DOHH2 (cell line): Measurements from ENCODE around the gene PKD1.
"Not testable (repeated sequence)": the region's sequence is repeated elsewhere in the genome, so short reads cannot be mapped to it uniquely, and the experiment has no call there.

ENCODE experiments used
- EZH2phosphoT487 ChIP-seq: fragments of 200-600 bp; sonication (generic); IDR thresholded peaks from 2 replicates; pipeline ENCODE4 v1.6.1; 2017; ENCODE audit warnings: borderline replicate concordance, mild to moderate bottlenecking, antibody characterized with exemption, low read length, moderate library complexity, mixed read lengths
- TF ChIP-seq, protein P1 (sequence below): fragments of 200-600 bp; sonication (generic); IDR thresholded peaks from one replicate; pipeline ENCODE4 v1.5.1; 2014; ENCODE audit warnings: antibody characterized with exemption, mild to moderate bottlenecking, low read depth, low read length; ENCODE audit not compliant: poor library complexity, severe bottlenecking

DNA sequence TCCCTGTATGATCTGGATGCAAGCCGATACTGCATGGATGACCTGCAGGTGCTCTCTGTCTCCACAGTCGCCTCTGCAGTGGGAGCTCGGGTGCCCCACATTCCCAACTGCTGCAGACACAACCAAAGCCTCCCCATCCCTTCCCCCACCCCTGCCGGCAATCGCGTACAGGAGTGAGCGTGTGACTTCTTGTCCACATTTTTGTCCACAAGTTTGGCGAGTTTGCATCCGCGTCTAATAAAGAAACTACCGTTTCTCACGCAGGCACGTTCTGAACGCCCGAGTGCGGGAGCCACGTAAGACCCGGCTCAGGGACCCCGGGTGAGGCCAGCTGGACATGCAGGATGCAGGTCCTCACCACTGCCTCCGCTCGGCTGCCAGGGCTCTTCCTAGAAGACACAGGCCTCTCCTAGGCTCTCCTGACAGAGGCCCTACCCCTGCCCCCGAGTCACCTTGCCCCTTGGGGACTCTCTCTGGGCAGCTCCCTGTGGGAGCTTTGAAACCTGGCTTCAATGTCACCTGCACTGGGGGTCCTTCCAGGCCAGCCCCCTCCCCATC lies 5.7 kb downstream of the PKD1 start:
- not testable (repeated sequence) for TF ChIP-seq EZH2phosphoT487
- TF ChIP-seq, protein P1, sequence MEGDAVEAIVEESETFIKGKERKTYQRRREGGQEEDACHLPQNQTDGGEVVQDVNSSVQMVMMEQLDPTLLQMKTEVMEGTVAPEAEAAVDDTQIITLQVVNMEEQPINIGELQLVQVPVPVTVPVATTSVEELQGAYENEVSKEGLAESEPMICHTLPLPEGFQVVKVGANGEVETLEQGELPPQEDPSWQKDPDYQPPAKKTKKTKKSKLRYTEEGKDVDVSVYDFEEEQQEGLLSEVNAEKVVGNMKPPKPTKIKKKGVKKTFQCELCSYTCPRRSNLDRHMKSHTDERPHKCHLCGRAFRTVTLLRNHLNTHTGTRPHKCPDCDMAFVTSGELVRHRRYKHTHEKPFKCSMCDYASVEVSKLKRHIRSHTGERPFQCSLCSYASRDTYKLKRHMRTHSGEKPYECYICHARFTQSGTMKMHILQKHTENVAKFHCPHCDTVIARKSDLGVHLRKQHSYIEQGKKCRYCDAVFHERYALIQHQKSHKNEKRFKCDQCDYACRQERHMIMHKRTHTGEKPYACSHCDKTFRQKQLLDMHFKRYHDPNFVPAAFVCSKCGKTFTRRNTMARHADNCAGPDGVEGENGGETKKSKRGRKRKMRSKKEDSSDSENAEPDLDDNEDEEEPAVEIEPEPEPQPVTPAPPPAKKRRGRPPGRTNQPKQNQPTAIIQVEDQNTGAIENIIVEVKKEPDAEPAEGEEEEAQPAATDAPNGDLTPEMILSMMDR: not testable (repeated sequence)
